GM23338 (cell line): ENCODE measurements around the gene MRPS27. TPM values are rescaled to one million over a fixed set of nuclear protein-coding genes. Genes with fewer than 3 reads are reported as not detected.

ENCODE experiments used
- ATAC-seq: fragments of 200-7000 bp; cut with Tn5 transposase; 3 replicates; pipeline ENCODE4 v1.9.1; 2020
- DNase-seq: peaks from one replicate; pipeline ENCODE4 v3.0.0-alpha.2; 2015; ENCODE audit warnings: low spot score
- H2AFZ ChIP-seq: fragments of 200-600 bp; sonication (generic); 2 replicates; pipeline ENCODE4 v1.8.0; 2016; ENCODE audit warnings: antibody characterized with exemption, mild to moderate bottlenecking, moderate library complexity
- H3F3A ChIP-seq: fragments of 200-600 bp; sonication (generic); replicated peaks from 2 replicates; pipeline ENCODE4 v1.8.0; 2017; ENCODE audit warnings: antibody characterized with exemption, mixed run types, low read depth
- H3K27ac ChIP-seq: fragments of 200-600 bp; sonication (generic); 2 replicates; pipeline ENCODE4 v1.6.1; 2016; ENCODE audit warnings: low read depth
- H3K27me3 ChIP-seq: fragments of 200-600 bp; sonication (generic); 2 replicates; pipeline ENCODE4 v1.8.0; 2016; ENCODE audit warnings: mild to moderate bottlenecking, mixed run types, moderate library complexity; ENCODE audit not compliant: insufficient read depth
- H3K36me3 ChIP-seq: fragments of 200-600 bp; sonication (generic); 2 replicates; pipeline ENCODE4 v1.8.0; 2016; ENCODE audit warnings: mild to moderate bottlenecking; ENCODE audit not compliant: insufficient read depth
- H3K4me1 ChIP-seq: fragments of 200-600 bp; sonication (generic); 2 replicates; pipeline ENCODE4 v1.8.0; 2016; ENCODE audit warnings: mild to moderate bottlenecking, moderate library complexity; ENCODE audit not compliant: insufficient read depth
- H3K4me2 ChIP-seq: fragments of 200-600 bp; sonication (generic); 2 replicates; pipeline ENCODE4 v1.7.1; 2017; ENCODE audit warnings: mixed run types
- H3K4me3 ChIP-seq: fragments of 200-600 bp; sonication (generic); 2 replicates; pipeline ENCODE4 v1.6.1; 2016; ENCODE audit warnings: mixed run types
- H3K79me2 ChIP-seq: fragments of 200-600 bp; sonication (generic); replicated peaks from 2 replicates; pipeline ENCODE4 v1.8.0; 2017; ENCODE audit warnings: mild to moderate bottlenecking; ENCODE audit not compliant: insufficient read depth
- H3K9me2 ChIP-seq: fragments of 200-600 bp; sonication (generic); 2 replicates; pipeline ENCODE4 v1.8.0; 2017; ENCODE audit not compliant: insufficient read depth
- H4K20me1 ChIP-seq: fragments of 200-600 bp; sonication (generic); replicated peaks from 2 replicates; pipeline ENCODE4 v1.8.0; 2017; ENCODE audit warnings: mild to moderate bottlenecking; ENCODE audit not compliant: insufficient read depth
- H3K27ac Mint-ChIP-seq: 2 replicates; pipeline ENCODE4 v1.8.0; 2020; ENCODE audit warnings: inconsistent platforms, mild to moderate bottlenecking, moderate library complexity, mixed read lengths
- H3K27me3 Mint-ChIP-seq: 3 replicates; pipeline ENCODE4 v1.8.0; 2022; ENCODE audit warnings: low read depth, mild to moderate bottlenecking, moderate library complexity, mixed read lengths, inconsistent platforms; ENCODE audit not compliant: insufficient read depth, poor library complexity
- H3K36me3 Mint-ChIP-seq: 3 replicates; pipeline ENCODE4 v1.8.0; 2021; ENCODE audit warnings: low read depth, mild to moderate bottlenecking, inconsistent platforms, moderate library complexity, mixed read lengths
- H3K4me1 Mint-ChIP-seq: 3 replicates; pipeline ENCODE4 v1.8.0; 2020; ENCODE audit warnings: mild to moderate bottlenecking, inconsistent platforms, mixed read lengths
- H3K4me3 Mint-ChIP-seq: 3 replicates; pipeline ENCODE4 v1.8.0; 2021; ENCODE audit warnings: moderate library complexity, mild to moderate bottlenecking, inconsistent platforms, mixed read lengths
- H3K9me3 Mint-ChIP-seq: 3 replicates; pipeline ENCODE4 v1.8.0; 2020; ENCODE audit warnings: moderate library complexity, mild to moderate bottlenecking, inconsistent platforms, mixed read lengths
- EZH2 ChIP-seq: fragments of 200-600 bp; sonication (generic); IDR thresholded peaks from one replicate; pipeline ENCODE4 v1.8.0; 2017; ENCODE audit warnings: antibody characterized with exemption, mild to moderate bottlenecking, low read depth; ENCODE audit not compliant: unreplicated experiment
- JUNB ChIP-seq: IDR thresholded peaks from one replicate; pipeline ENCODE4 v1.6.1; 2016; ENCODE audit warnings: antibody characterized with exemption; ENCODE audit not compliant: unreplicated experiment
- NANOG ChIP-seq: IDR thresholded peaks from 2 replicates; pipeline ENCODE4 v1.6.1; 2016; ENCODE audit warnings: antibody characterized with exemption, borderline replicate concordance
- ZNF331 ChIP-seq: fragments of 250-450 bp; sonication (Bioruptor Pico); IDR thresholded peaks from 2 replicates; pipeline ENCODE4 v1.5.0; 2020; ENCODE audit warnings: low read depth, mild to moderate bottlenecking, moderate library complexity
- polyA plus RNA-seq: library from polyadenylated mRNA; unstranded; fragments of >200 nt; fragmentation: Nextera tagmentation; extraction: Ambion mirVana; gene quantifications from 2 replicates; pipeline ENCODE4 v1.2.1, GENCODE V29; 2016
- total RNA-seq: library from RNA; depleted of rRNA; stranded (reverse); fragments of >200 nt; shearing (Covaris generic); gene quantifications from 2 replicates; pipeline ENCODE4 v1.2.3, GENCODE V29; 2014
- TF ChIP-seq, protein P1 (sequence below): IDR thresholded peaks from 2 replicates; pipeline ENCODE4 v1.6.1; 2016; ENCODE audit warnings: antibody characterized with exemption
- TF ChIP-seq, protein P2 (sequence below): IDR thresholded peaks from one replicate; pipeline ENCODE4 v1.6.1; 2018; ENCODE audit warnings: antibody characterized with exemption; ENCODE audit not compliant: unreplicated experiment

The MRPS27 gene
- total and polyA plus RNA-seq, 2 experiments from 2014 or later = 53.2 to 141 TPM

DNA sequence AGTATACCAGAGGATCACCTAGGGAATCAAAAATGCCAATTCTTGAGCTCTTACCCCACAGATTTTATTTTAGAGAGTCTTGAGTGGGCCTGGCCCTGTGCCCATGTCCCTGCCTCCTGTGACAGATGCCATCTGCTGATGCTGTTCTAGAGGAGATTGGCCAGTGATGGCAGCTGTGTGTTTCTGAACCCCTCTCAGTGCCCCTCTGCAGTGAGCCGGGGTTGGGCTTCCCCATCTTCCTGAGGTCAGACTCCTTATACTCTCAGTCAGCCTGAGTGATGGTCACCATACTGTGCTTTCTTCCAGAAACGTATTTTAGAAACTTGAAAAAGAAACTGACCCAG lies 6.2 kb upstream of the MRPS27 start (continued):
- TF ChIP-seq, protein P1, sequence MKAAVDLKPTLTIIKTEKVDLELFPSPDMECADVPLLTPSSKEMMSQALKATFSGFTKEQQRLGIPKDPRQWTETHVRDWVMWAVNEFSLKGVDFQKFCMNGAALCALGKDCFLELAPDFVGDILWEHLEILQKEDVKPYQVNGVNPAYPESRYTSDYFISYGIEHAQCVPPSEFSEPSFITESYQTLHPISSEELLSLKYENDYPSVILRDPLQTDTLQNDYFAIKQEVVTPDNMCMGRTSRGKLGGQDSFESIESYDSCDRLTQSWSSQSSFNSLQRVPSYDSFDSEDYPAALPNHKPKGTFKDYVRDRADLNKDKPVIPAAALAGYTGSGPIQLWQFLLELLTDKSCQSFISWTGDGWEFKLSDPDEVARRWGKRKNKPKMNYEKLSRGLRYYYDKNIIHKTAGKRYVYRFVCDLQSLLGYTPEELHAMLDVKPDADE = no peak
- no peak for TF ChIP-seq ZNF331
- TF ChIP-seq, protein P2, sequence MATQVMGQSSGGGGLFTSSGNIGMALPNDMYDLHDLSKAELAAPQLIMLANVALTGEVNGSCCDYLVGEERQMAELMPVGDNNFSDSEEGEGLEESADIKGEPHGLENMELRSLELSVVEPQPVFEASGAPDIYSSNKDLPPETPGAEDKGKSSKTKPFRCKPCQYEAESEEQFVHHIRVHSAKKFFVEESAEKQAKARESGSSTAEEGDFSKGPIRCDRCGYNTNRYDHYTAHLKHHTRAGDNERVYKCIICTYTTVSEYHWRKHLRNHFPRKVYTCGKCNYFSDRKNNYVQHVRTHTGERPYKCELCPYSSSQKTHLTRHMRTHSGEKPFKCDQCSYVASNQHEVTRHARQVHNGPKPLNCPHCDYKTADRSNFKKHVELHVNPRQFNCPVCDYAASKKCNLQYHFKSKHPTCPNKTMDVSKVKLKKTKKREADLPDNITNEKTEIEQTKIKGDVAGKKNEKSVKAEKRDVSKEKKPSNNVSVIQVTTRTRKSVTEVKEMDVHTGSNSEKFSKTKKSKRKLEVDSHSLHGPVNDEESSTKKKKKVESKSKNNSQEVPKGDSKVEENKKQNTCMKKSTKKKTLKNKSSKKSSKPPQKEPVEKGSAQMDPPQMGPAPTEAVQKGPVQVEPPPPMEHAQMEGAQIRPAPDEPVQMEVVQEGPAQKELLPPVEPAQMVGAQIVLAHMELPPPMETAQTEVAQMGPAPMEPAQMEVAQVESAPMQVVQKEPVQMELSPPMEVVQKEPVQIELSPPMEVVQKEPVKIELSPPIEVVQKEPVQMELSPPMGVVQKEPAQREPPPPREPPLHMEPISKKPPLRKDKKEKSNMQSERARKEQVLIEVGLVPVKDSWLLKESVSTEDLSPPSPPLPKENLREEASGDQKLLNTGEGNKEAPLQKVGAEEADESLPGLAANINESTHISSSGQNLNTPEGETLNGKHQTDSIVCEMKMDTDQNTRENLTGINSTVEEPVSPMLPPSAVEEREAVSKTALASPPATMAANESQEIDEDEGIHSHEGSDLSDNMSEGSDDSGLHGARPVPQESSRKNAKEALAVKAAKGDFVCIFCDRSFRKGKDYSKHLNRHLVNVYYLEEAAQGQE = no peak
- TF ChIP-seq NANOG = no peak

DNA sequence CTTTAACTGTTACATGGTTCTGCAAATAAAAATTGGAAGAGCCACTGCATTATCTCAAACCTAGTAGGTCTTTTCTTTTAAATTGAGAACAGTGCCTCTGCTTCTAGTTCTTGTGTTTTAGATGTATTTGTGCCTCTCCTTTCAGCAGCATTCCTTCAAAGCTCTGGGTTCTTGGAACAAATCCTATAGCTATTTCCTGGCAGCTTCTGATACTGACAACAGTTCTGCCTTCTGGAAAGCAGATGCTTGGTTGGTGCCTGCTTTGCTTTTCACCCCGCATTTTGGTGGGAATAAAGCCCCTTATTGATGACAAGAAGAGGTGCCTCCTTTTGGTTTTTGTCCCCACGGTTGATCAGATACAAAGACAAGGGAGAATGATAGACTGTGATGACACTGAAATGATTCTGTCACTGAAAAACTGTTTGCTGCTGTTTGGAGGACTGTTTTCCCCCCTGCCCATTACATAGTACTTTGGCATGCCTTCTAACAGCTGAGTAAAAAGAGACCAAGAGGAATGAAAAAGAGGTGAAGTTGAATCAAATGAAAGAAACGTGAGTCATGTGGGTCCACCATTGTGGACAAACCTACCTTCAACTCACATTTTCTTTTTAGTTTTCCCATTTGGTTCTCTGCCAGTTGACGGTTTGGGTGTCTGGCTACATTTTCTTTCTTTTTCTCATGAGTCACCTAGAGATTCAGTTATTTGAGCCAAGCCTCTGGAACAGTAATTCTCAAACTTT lies 5.7 kb upstream of the MRPS27 start:
- Histone ChIP-seq H3K4me2 (no peak overlapping the region), H3K27ac (no peak overlapping the region), H3F3A (no peaks in the 10 kb centered on the region), H3K9me2 (no peaks in the 10 kb centered on the region), H3K79me2 (peaks cover 10% of the 10 kb centered on the region; the same call in 1 of the 2 replicates), H4K20me1 (no peaks in the 10 kb centered on the region; the same call in 1 of the 2 replicates), H3K4me1 (peaks cover 3% of the 10 kb centered on the region; the same call in 1 of the 2 replicates), H3K27me3 (no peaks in the 10 kb centered on the region), H3K36me3 (0 out of 2 replicates have a peak, but pooled peaks cover 6% of the 10 kb centered on the region), H3K4me3 (no peak overlapping the region), H2AFZ (no peak overlapping the region)
- H3K9me3 Mint-ChIP-seq = no peaks in the 10 kb centered on the region
- no peak for DNase-seq
- no peak for ATAC-seq
- peaks cover 21% of the 10 kb centered on the region for H3K4me1 Mint-ChIP-seq
- peaks cover 3% of the 10 kb centered on the region for H3K27me3 Mint-ChIP-seq
- no peak overlapping the region for H3K27ac Mint-ChIP-seq
- H3K4me3 Mint-ChIP-seq = no peak overlapping the region
- peaks cover 45% of the 10 kb centered on the region for H3K36me3 Mint-ChIP-seq
- TF ChIP-seq, protein P1 = no peak
- no peak for TF ChIP-seq EZH2
- no peak for TF ChIP-seq JUNB
